ENCODE results near the gene PRKCE. TPM values are rescaled to one million over a fixed set of nuclear protein-coding genes. Genes with fewer than 3 reads are reported as not detected.

Gene PRKCE
- total and polyA plus RNA-seq, 2 donors (not counting 3 experiments of a cell fraction or from before 2014, with no cell fraction given), result 27.9 to 33.9 TPM

- FAIRE-seq, result no peak
- dilution Hi-C loops (cut with MboI; ENCODE audit: extremely low pct_ligation_motif_present, low sequenced_read_pairs) (no loop called here), intact Hi-C loops (cut with micrococcal nuclease) (no loop called here)
- TF ChIP-seq GATA2 (IDR thresholded peaks at IDR 0.05; ENCODE audit: insufficient read depth, insufficient read length, low read depth, low read length) (no peak), EZH2 (IDR thresholded peaks at IDR 0.05; ENCODE audit: borderline replicate concordance, low read depth, low read length, severe bottlenecking) (no peak), JUN (IDR thresholded peaks at IDR 0.05; ENCODE audit: borderline replicate concordance, insufficient read depth, insufficient read length, low read depth) (no peak)
- H3K9me3 ChIP-seq (replicated peaks; ENCODE audit: control insufficient read depth, insufficient read depth, low read length), result no peaks in the 10 kb centered on the region
- no peaks in the 10 kb centered on the region for H4K20me1 ChIP-seq (replicated peaks; ENCODE audit: control insufficient read depth, extremely low read depth, insufficient read depth, low read length)
- H3K27ac ChIP-seq (ENCODE audit: insufficient read depth, low read depth, low read length), result no peak overlapping the region
- DNase-seq (ENCODE audit: low read depth, low spot score), result no peak
- H3K4me3 ChIP-seq (replicated peaks in 1 of 3; ENCODE audit: insufficient read depth in 1 of 3, low read depth in 1 of 3, low read length in 3 of 3), result no peak overlapping the region
- no peaks in the 10 kb centered on the region for H3K27me3 ChIP-seq (ENCODE audit: control insufficient read depth in 2 of 2, insufficient read depth in 2 of 2, low read length in 2 of 2)
- H3K9ac ChIP-seq (replicated peaks; ENCODE audit: extremely low read depth, insufficient read depth, low read length), result no peak overlapping the region
- no peaks in the 10 kb centered on the region for H3K36me3 ChIP-seq (ENCODE audit: control insufficient read depth in 2 of 2, extremely low read depth in 1 of 2, insufficient read depth in 2 of 2, low read length in 2 of 2)
- H3K9me1 ChIP-seq (replicated peaks; ENCODE audit: control insufficient read depth, extremely low read depth, insufficient read depth, low read length), result no peaks in the 10 kb centered on the region
- H3K4me2 ChIP-seq (ENCODE audit: insufficient read depth, low read length), result no peak overlapping the region
- H3K4me1 ChIP-seq (ENCODE audit: control insufficient read depth, extremely low read depth, insufficient read depth, low read length), result no peaks in the 10 kb centered on the region
- ChIA-PET CTCF (interaction anchor here (1.4 to 1.5 kb wide), 2 partner anchors 286 to 358 kb away, joined by 3 to 4 read pairs; no protein-coding TSS in a partner anchor), POLR2A (no interaction called here)
- H3K79me2 ChIP-seq (ENCODE audit: control insufficient read depth, insufficient read depth, low read length), result no peaks in the 10 kb centered on the region
- no peak overlapping the region for H2AFZ ChIP-seq (ENCODE audit: low read depth, low read length)
- BruUV-seq (replicated peaks), result no TSS peak
Measured at GRCh38 chr2:46008091-46008870, 356.8 kb downstream of the PRKCE start.

GRCh38 chr2:46009315-46009714 is 357.8 kb downstream of the PRKCE start:
- H3K79me2 ChIP-seq (ENCODE audit: control insufficient read depth, insufficient read depth, low read length), result no peaks in the 10 kb centered on the region
- H2AFZ ChIP-seq (ENCODE audit: low read depth, low read length), result no peak overlapping the region
- dilution Hi-C loops (cut with MboI; ENCODE audit: extremely low pct_ligation_motif_present, low sequenced_read_pairs) (no loop called here), intact Hi-C loops (cut with micrococcal nuclease) (no loop called here)
- H3K9ac ChIP-seq (replicated peaks; ENCODE audit: extremely low read depth, insufficient read depth, low read length), result no peak overlapping the region
- POLR2A ChIA-PET, result no interaction called here
- DNase-seq (ENCODE audit: low read depth, low spot score) (no peak), FAIRE-seq (no peak)
- no TSS peak for BruUV-seq (replicated peaks)
- no peaks in the 10 kb centered on the region for H3K27me3 ChIP-seq (ENCODE audit: control insufficient read depth in 2 of 2, insufficient read depth in 2 of 2, low read length in 2 of 2)
- no peaks in the 10 kb centered on the region for H3K9me1 ChIP-seq (replicated peaks; ENCODE audit: control insufficient read depth, extremely low read depth, insufficient read depth, low read length)
- no peak overlapping the region for H3K4me3 ChIP-seq (replicated peaks in 1 of 3; ENCODE audit: insufficient read depth in 1 of 3, low read depth in 1 of 3, low read length in 3 of 3)
- no peak overlapping the region for H3K4me2 ChIP-seq (ENCODE audit: insufficient read depth, low read length)
- TF ChIP-seq FOS (IDR thresholded peaks at IDR 0.05; ENCODE audit: borderline replicate concordance, insufficient read depth, low read length), result no peak
- TF ChIP-seq EZH2 (IDR thresholded peaks at IDR 0.05; ENCODE audit: borderline replicate concordance, low read depth, low read length, severe bottlenecking), result no peak
- TF ChIP-seq CTCF (IDR thresholded peaks at IDR 0.05; ENCODE audit: extremely low read depth in 1 of 2, insufficient read depth in 1 of 2, low read depth in 1 of 2, low read length in 2 of 2), result no peak
- TF ChIP-seq POLR2A (IDR thresholded peaks at IDR 0.05; ENCODE audit: low read depth, low read length), result no peak
- no peak for TF ChIP-seq MAX (IDR thresholded peaks at IDR 0.05; ENCODE audit: insufficient read depth, insufficient read length)
- no peak for TF ChIP-seq GATA2 (IDR thresholded peaks at IDR 0.05; ENCODE audit: insufficient read depth, insufficient read length, low read depth, low read length)
- no peak for TF ChIP-seq JUN (IDR thresholded peaks at IDR 0.05; ENCODE audit: borderline replicate concordance, insufficient read depth, insufficient read length, low read depth)
- no peak for TF ChIP-seq MYC (IDR thresholded peaks at IDR 0.05; ENCODE audit: low read depth, low read length)
- no peak for TF ChIP-seq POLR2AphosphoS5 (IDR thresholded peaks at IDR 0.05; ENCODE audit: insufficient read depth, low read depth, low read length)
- no peaks in the 10 kb centered on the region for H3K9me3 ChIP-seq (replicated peaks; ENCODE audit: control insufficient read depth, insufficient read depth, low read length)
- no peaks in the 10 kb centered on the region for H4K20me1 ChIP-seq (replicated peaks; ENCODE audit: control insufficient read depth, extremely low read depth, insufficient read depth, low read length)
- no peaks in the 10 kb centered on the region for H3K4me1 ChIP-seq (ENCODE audit: control insufficient read depth, extremely low read depth, insufficient read depth, low read length)
- CTCF ChIA-PET, result interaction anchor here (1.4 to 2.1 kb wide), 2 partner anchors 54 to 357 kb away, joined by 4 to 20 read pairs; no protein-coding TSS in a partner anchor
- no peak overlapping the region for H3K27ac ChIP-seq (ENCODE audit: insufficient read depth, low read depth, low read length)
- H3K36me3 ChIP-seq (ENCODE audit: control insufficient read depth in 2 of 2, extremely low read depth in 1 of 2, insufficient read depth in 2 of 2, low read length in 2 of 2), result no peaks in the 10 kb centered on the region
